ENCODE measurements around the gene DHX29. TPM values are rescaled to one million over a fixed set of nuclear protein-coding genes. Genes with fewer than 3 reads are reported as not detected.

The DHX29 gene
- total RNA-seq, 1 donor from 2014 or later: 21.1 TPM

- peaks cover 14% of the 10 kb centered on the region for H3K36me3 Mint-ChIP-seq (ENCODE audit: low read depth, unreplicated experiment)
- H3K27me3 Mint-ChIP-seq (ENCODE audit: unreplicated experiment): no peaks in the 10 kb centered on the region
- H3K27ac Mint-ChIP-seq (ENCODE audit: unreplicated experiment): no peak overlapping the region
- H3K9me3 Mint-ChIP-seq (ENCODE audit: unreplicated experiment): no peaks in the 10 kb centered on the region
- TF ChIP-seq CTCF (IDR thresholded peaks at IDR 0.05; ENCODE audit: unreplicated experiment): no peak
- no peak for DNase-seq (ENCODE audit: low spot score)
- H3K4me1 Mint-ChIP-seq (ENCODE audit: unreplicated experiment): no peaks in the 10 kb centered on the region
- no peak overlapping the region for H3K4me3 Mint-ChIP-seq (ENCODE audit: unreplicated experiment)
Observed at GRCh38 chr5:55345327-55345726, 37.8 kb upstream of the DHX29 start.

- peaks cover 9% of the 10 kb centered on the region for H3K36me3 Mint-ChIP-seq (ENCODE audit: low read depth, unreplicated experiment)
- no peaks in the 10 kb centered on the region for H3K4me1 Mint-ChIP-seq (ENCODE audit: unreplicated experiment)
- H3K9me3 Mint-ChIP-seq (ENCODE audit: unreplicated experiment): no peaks in the 10 kb centered on the region
- H3K27ac Mint-ChIP-seq (ENCODE audit: unreplicated experiment): no peak overlapping the region
- TF ChIP-seq CTCF (IDR thresholded peaks at IDR 0.05; ENCODE audit: unreplicated experiment): peak; percentile 93
- H3K27me3 Mint-ChIP-seq (ENCODE audit: unreplicated experiment): no peaks in the 10 kb centered on the region
- H3K4me3 Mint-ChIP-seq (ENCODE audit: unreplicated experiment): no peak overlapping the region
- peak; percentile 69 for DNase-seq (ENCODE audit: low spot score)
Observed at GRCh38 chr5:55344392-55344992, 37.0 kb upstream of the DHX29 start.

- no peaks in the 10 kb centered on the region for H3K27me3 Mint-ChIP-seq (ENCODE audit: unreplicated experiment)
- H3K4me3 Mint-ChIP-seq (ENCODE audit: unreplicated experiment): no peak overlapping the region
- TF ChIP-seq CTCF (IDR thresholded peaks at IDR 0.05; ENCODE audit: unreplicated experiment): no peak
- no peaks in the 10 kb centered on the region for H3K9me3 Mint-ChIP-seq (ENCODE audit: unreplicated experiment)
- no peak for DNase-seq (ENCODE audit: low spot score)
- H3K27ac Mint-ChIP-seq (ENCODE audit: unreplicated experiment): no peak overlapping the region
- H3K4me1 Mint-ChIP-seq (ENCODE audit: unreplicated experiment): no peaks in the 10 kb centered on the region
- peaks cover 9% of the 10 kb centered on the region for H3K36me3 Mint-ChIP-seq (ENCODE audit: low read depth, unreplicated experiment)
Observed at GRCh38 chr5:55343609-55344008, 36.1 kb upstream of the DHX29 start.

GRCh38 chr5:55343107-55343506, 35.6 kb upstream of the DHX29 start:
- DNase-seq (ENCODE audit: low spot score): no peak
- no peak overlapping the region for H3K4me3 Mint-ChIP-seq (ENCODE audit: unreplicated experiment)
- no peaks in the 10 kb centered on the region for H3K4me1 Mint-ChIP-seq (ENCODE audit: unreplicated experiment)
- H3K27ac Mint-ChIP-seq (ENCODE audit: unreplicated experiment): no peak overlapping the region
- TF ChIP-seq CTCF (IDR thresholded peaks at IDR 0.05; ENCODE audit: unreplicated experiment): no peak
- no peaks in the 10 kb centered on the region for H3K9me3 Mint-ChIP-seq (ENCODE audit: unreplicated experiment)
- H3K27me3 Mint-ChIP-seq (ENCODE audit: unreplicated experiment): no peaks in the 10 kb centered on the region
- H3K36me3 Mint-ChIP-seq (ENCODE audit: low read depth, unreplicated experiment): peaks cover 9% of the 10 kb centered on the region

- H3K27ac Mint-ChIP-seq (ENCODE audit: unreplicated experiment): no peak overlapping the region
- H3K4me1 Mint-ChIP-seq (ENCODE audit: unreplicated experiment): no peaks in the 10 kb centered on the region
- TF ChIP-seq CTCF (IDR thresholded peaks at IDR 0.05; ENCODE audit: unreplicated experiment): no peak
- no peaks in the 10 kb centered on the region for H3K36me3 Mint-ChIP-seq (ENCODE audit: low read depth, unreplicated experiment)
- H3K9me3 Mint-ChIP-seq (ENCODE audit: unreplicated experiment): no peaks in the 10 kb centered on the region
- no peak for DNase-seq (ENCODE audit: low spot score)
- H3K27me3 Mint-ChIP-seq (ENCODE audit: unreplicated experiment): no peaks in the 10 kb centered on the region
- no peak overlapping the region for H3K4me3 Mint-ChIP-seq (ENCODE audit: unreplicated experiment)
Observed at GRCh38 chr5:55338810-55339243, 31.3 kb upstream of the DHX29 start.

Data from endothelial cell (in vitro differentiated cells).